HG02678 (cell line): ENCODE measurements around the gene RBBP6.
"Not testable (repeated sequence)": the region's sequence is repeated elsewhere in the genome, so short reads cannot be mapped to it uniquely, and the experiment has no call there.

Experiments
- ATAC-seq: cut with Tn5 transposase; IDR thresholded peaks from one replicate; pipeline ENCODE4 v1.9.1; 2021; ENCODE audit warnings: mild to moderate bottlenecking, moderate library complexity; ENCODE audit not compliant: unreplicated experiment

The RBBP6 gene

GRCh38 chr16:24539295-24539849 is at the start of gene RBBP6:
RBBP6 (plus strand) TSS chr16:24539566; CDS start chr16:24540627, 1,061 bp downstream.
- ATAC-seq, result peak; percentile 91

GRCh38 chr16:24490866-24491265 is 48.5 kb upstream of the RBBP6 start:
- ATAC-seq, result no peak

GRCh38 chr16:24491731-24492130 is 47.6 kb upstream of the RBBP6 start:
- no peak for ATAC-seq

GRCh38 chr16:24493821-24494220 is 45.5 kb upstream of the RBBP6 start:
- no peak for ATAC-seq

- ATAC-seq, result not testable (repeated sequence)
These were observed 44.2 kb upstream of the RBBP6 start for GRCh38 chr16:24495207-24495606.

GRCh38 chr16:24497440-24497839 is 41.9 kb upstream of the RBBP6 start:
- no peak for ATAC-seq

GRCh38 chr16:24499193-24499814 is 40.1 kb upstream of the RBBP6 start:
- no peak for ATAC-seq

GRCh38 chr16:24504472-24505345 is 34.7 kb upstream of the RBBP6 start:
- peak; percentile 59 for ATAC-seq

GRCh38 chr16:24505959-24506358 is 33.4 kb upstream of the RBBP6 start:
- no peak for ATAC-seq

- no peak for ATAC-seq
These were observed 31.3 kb upstream of the RBBP6 start for GRCh38 chr16:24507959-24508480.

- no peak for ATAC-seq
These were observed 30.8 kb upstream of the RBBP6 start for GRCh38 chr16:24508614-24509013.

GRCh38 chr16:24509536-24509935 is 29.8 kb upstream of the RBBP6 start:
- no peak for ATAC-seq

- no peak for ATAC-seq
These were observed 28.2 kb upstream of the RBBP6 start for GRCh38 chr16:24511174-24511573.

- ATAC-seq, result no peak
These were observed 27.6 kb upstream of the RBBP6 start for GRCh38 chr16:24511792-24512191.

- no peak for ATAC-seq
These were observed 25.3 kb upstream of the RBBP6 start for GRCh38 chr16:24514096-24514495.

GRCh38 chr16:24515186-24515585 is 24.2 kb upstream of the RBBP6 start:
- ATAC-seq, result no peak

GRCh38 chr16:24516900-24517669 is 22.3 kb upstream of the RBBP6 start:
- no peak for ATAC-seq

- no peak for ATAC-seq
These were observed 20.9 kb upstream of the RBBP6 start for GRCh38 chr16:24518498-24518897.

- ATAC-seq, result no peak
These were observed 18.4 kb upstream of the RBBP6 start for GRCh38 chr16:24520983-24521382.

GRCh38 chr16:24522751-24523150 is 16.6 kb upstream of the RBBP6 start:
- no peak for ATAC-seq

GRCh38 chr16:24523569-24523968 is 15.8 kb upstream of the RBBP6 start:
- no peak for ATAC-seq
